Effector memory CD8-positive, alpha-beta T cell (primary cell): Measurements from ENCODE around the gene SLC25A21.
"Not testable (repeated sequence)": the region's sequence is repeated elsewhere in the genome, so short reads cannot be mapped to it uniquely, and the experiment has no call there.

Source experiments
- ATAC-seq: fragments of 150-1000 bp; cut with Tn5 transposase; replicated peaks from 2 replicates; pipeline ENCODE4 v1.10.0; 2021; ENCODE audit warnings: mild to moderate bottlenecking, moderate library complexity
- DNase-seq, 3 experiments: peaks; one replicate each; pipeline ENCODE4 v3.0.0; 2021
- H3K27ac Mint-ChIP-seq, 2 donors: one replicate each; pipeline ENCODE4 v1.8.0; 2022; ENCODE audit warnings: mild to moderate bottlenecking in 2 of 2, mixed read lengths in 2 of 2, moderate library complexity in 2 of 2
- H3K27me3 Mint-ChIP-seq, 2 donors: one replicate each; pipeline ENCODE4 v1.8.0; 2022; ENCODE audit warnings: mixed read lengths in 2 of 2
- H3K36me3 Mint-ChIP-seq: one replicate; pipeline ENCODE4 v1.8.0; 2022; ENCODE audit warnings: mild to moderate bottlenecking, moderate library complexity, mixed read lengths; ENCODE audit not compliant: insufficient read depth
- H3K4me1 Mint-ChIP-seq, 2 donors: one replicate each; pipeline ENCODE4 v1.8.0; 2022; ENCODE audit warnings: low read depth in 2 of 2, mixed read lengths in 2 of 2
- H3K4me3 Mint-ChIP-seq, 2 donors: one replicate each; pipeline ENCODE4 v1.8.0; 2022; ENCODE audit warnings: mild to moderate bottlenecking in 2 of 2, mixed read lengths in 2 of 2, moderate library complexity in 2 of 2
- H3K9me3 Mint-ChIP-seq, 2 donors: one replicate each; pipeline ENCODE4 v1.8.0; 2022; ENCODE audit warnings: mixed read lengths in 2 of 2

SLC25A21 gene

DNA sequence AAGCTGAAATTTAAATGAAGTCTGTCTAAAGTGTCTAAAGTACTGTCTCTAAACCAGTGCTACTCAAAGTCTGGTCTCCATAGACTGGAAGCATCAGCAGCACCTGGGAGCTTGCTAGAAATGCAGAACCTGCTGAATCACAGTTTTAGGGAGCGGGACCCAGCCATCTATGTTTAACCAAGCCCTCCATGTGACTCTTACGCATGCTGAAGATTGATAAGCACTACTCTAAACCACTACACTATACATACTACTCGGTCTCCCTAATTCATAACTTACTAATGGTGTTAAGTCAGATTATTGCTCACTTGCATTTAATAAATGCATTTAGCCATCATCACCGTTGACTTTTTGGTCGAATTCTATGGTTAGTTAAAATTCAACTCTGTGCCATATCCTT, 88.8 kb downstream of the SLC25A21 start:
- Mint-ChIP-seq H3K27me3 (no peaks in the 10 kb centered on the region), H3K27ac (no peak overlapping the region), H3K4me1 (no peaks in the 10 kb centered on the region), H3K36me3 (no peaks in the 10 kb centered on the region), H3K4me3 (no peak overlapping the region), H3K9me3 (peaks cover 0 to 5% of the 10 kb centered on the region in 2 donors)
- DNase-seq, result no peak
- no peak for ATAC-seq

DNA sequence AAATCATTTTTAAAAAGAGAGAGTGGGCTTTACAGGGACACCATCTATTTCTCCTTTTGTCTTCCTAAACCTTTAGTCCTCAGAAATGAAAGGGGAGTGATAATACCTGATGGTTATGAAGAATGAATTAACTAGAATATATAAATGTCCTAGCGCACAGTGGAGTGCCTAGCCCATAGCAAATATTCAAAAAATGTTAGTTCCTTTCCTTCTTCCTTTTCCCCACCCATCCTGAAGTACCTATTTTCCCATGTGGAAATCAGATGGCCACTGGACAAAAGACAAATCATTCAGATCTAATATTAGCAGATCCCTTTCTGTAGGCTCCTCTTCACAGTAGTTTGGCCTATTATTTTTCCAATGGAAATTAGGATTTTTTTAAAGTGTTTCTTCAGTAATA, 90.0 kb downstream of the SLC25A21 start:
- Mint-ChIP-seq H3K4me1 (no peaks in the 10 kb centered on the region), H3K27me3 (no peaks in the 10 kb centered on the region), H3K9me3 (peaks cover 0 to 5% of the 10 kb centered on the region in 2 donors), H3K27ac (no peak overlapping the region), H3K36me3 (no peaks in the 10 kb centered on the region), H3K4me3 (no peak overlapping the region)
- DNase-seq (no peak), ATAC-seq (no peak)

DNA sequence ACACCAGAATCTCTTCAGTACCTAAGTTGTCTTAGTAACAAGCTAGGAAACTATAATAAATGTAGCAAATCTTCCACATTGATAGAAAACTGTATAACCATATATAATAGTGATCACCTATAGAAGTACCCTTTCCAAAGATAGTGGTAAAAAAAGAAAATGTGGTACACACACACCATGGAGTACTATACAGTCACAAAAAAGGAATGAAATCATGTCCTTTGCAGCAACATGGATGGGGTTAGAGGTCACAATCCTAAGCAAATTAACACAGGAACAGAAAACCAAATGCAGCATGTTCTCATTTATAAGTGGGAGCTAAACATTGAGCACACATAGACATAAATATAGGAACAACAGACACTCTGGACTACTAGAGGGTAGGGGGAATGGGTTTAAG, 90.5 kb downstream of the SLC25A21 start:
- no peak overlapping the region for H3K4me3 Mint-ChIP-seq
- H3K9me3 Mint-ChIP-seq, result peaks cover 0 to 5% of the 10 kb centered on the region in 2 donors
- no peaks in the 10 kb centered on the region for H3K27me3 Mint-ChIP-seq
- H3K4me1 Mint-ChIP-seq, result no peaks in the 10 kb centered on the region
- H3K27ac Mint-ChIP-seq, result no peak overlapping the region
- DNase-seq, result no peak
- no peaks in the 10 kb centered on the region for H3K36me3 Mint-ChIP-seq
- ATAC-seq, result no peak

DNA sequence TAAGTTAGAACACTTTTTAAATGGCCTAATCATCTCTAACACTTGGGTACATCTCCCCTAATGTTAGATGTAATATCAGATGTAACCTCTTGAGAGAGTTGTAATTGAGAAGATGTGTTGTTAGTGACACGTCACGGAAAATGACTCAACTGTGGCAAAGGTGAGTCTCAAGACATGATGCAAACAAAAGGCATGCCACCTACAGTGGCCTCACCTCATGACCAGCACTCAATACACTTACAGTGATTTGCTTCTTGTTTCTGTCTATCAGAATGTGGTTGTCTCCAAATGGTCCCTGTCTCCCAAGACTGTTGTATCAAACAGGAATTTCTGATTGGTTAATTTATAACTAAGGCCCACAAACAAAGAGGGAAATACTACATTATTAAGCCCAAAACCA, 91.2 kb downstream of the SLC25A21 start:
- no peak overlapping the region for H3K4me3 Mint-ChIP-seq
- DNase-seq, result no peak
- H3K9me3 Mint-ChIP-seq, result peaks cover 0 to 5% of the 10 kb centered on the region in 2 donors
- H3K27me3 Mint-ChIP-seq, result no peaks in the 10 kb centered on the region
- H3K4me1 Mint-ChIP-seq, result no peaks in the 10 kb centered on the region
- no peak overlapping the region for H3K27ac Mint-ChIP-seq
- no peaks in the 10 kb centered on the region for H3K36me3 Mint-ChIP-seq
- no peak for ATAC-seq

DNA sequence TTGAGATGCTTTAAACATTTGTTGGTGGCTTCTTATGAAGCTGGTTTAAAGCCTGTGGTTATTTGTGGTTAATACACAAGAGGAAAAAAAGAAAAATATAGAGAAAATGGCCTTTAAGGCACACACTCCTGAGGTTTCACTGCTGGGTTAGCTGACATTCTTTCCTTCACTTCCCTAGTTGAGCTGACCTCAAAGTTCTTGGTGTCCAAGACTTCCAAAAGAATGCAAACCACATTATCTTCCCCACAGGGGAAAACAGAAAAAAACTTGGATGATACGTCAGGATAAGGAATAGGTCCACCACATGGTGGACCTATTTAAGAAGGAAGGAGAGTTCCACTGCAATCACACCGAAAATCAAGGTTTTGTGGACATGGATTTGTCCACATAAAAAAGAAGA, 94.3 kb downstream of the SLC25A21 start:
- Mint-ChIP-seq H3K4me3 (no peak overlapping the region), H3K36me3 (no peaks in the 10 kb centered on the region), H3K27me3 (no peaks in the 10 kb centered on the region), H3K27ac (no peak overlapping the region), H3K4me1 (no peaks in the 10 kb centered on the region), H3K9me3 (peaks cover 0 to 2% of the 10 kb centered on the region in 2 donors)
- DNase-seq (no peak), ATAC-seq (no peak)

DNA sequence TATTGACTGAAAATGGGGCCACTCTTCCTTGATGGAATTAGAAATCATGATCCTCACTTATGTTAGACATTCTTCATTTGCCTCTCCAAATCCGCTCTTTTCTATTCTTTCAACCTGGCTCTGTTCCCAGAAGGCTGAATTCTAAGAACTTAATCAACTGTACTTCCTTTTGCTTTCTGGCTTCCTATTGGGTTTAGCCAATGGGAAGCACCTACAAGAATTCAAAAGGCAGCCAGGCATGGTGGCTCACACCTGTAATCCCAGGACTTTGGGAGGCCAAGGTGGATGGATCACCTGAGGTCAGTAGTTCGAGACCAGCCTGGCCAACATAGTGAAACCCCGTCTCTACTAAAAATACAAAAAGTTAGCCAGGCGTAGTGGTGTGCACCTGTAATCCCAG, 98.1 kb downstream of the SLC25A21 start:
- not testable (repeated sequence) for H3K9me3 Mint-ChIP-seq, H3K4me1 Mint-ChIP-seq, ATAC-seq, H3K4me3 Mint-ChIP-seq, H3K36me3 Mint-ChIP-seq, H3K27me3 Mint-ChIP-seq, H3K27ac Mint-ChIP-seq, DNase-seq

DNA sequence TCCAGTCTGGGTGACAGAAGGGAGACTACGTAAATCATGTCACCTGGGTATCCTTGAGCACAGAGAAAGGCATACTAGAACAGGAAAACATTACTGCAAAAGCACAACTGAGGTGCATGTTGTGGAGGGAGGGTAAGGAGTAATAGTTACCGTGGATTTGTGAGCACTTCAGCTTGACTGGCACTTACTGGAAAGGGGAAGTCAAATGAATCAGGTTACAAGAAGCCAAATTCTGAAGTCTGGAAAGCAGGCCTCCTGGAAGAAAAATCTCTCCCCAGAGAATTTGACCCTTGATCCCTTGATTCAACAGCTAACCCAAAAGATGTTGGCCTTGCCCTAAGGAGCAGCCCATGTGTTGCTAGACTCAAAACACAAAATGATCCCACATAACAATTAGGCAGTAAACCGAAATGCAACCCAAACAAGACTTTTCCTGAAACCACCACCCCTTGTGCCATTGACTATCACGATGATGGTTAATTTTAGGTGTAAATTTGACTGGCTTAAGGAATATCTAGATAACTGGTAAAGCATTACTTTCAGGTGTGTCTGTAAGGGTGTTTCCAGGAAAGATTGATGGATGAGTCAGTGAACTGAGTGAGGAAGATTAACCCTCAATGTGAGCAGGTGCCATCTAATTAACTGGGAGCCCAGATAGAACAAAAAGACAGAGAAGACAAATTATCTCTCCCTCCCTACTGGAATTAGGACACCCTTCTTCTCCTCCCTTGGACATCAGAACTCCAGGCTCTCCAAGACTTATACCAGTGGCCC, 108.8 kb downstream of the SLC25A21 start:
- ATAC-seq (no peak), DNase-seq (no peak)
- peaks cover 2 to 11% of the 10 kb centered on the region in 2 donors for H3K9me3 Mint-ChIP-seq
- no peaks in the 10 kb centered on the region for H3K36me3 Mint-ChIP-seq
- no peak overlapping the region for H3K4me3 Mint-ChIP-seq
- H3K27ac Mint-ChIP-seq, result no peak overlapping the region
- no peaks in the 10 kb centered on the region for H3K4me1 Mint-ChIP-seq
- no peaks in the 10 kb centered on the region for H3K27me3 Mint-ChIP-seq

DNA sequence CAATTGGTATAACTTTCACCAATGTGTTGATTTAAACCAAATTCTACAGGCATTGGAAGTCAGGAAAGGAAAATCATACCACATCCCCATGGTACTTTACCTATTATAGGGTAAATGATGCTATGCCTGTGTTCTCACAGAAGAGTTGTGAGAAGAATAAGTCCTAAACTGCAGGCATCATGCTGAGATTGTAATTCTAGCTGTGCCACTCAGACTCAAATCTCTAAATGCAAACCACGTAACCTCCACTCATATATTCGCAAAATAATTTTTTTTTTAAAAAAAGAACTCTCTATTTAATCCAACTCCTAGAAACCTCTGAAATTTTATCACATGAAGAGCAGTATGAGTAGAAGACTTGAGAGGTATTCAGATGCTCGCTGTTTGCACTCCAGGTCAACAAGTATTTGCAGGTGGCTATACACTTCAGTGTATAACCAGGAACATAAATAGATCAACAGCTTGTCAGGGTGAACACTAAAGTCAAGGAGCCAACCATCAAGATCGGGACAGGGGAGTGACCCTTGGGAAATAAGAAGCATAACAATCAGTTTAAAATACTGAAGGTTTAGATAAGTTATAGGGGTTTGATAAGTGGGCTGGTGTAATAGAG, 110.1 kb downstream of the SLC25A21 start:
- DNase-seq (no peak), ATAC-seq (no peak)
- H3K27ac Mint-ChIP-seq, result no peak overlapping the region
- H3K4me1 Mint-ChIP-seq, result no peaks in the 10 kb centered on the region
- H3K36me3 Mint-ChIP-seq, result no peaks in the 10 kb centered on the region
- peaks cover 2 to 11% of the 10 kb centered on the region in 2 donors for H3K9me3 Mint-ChIP-seq
- H3K27me3 Mint-ChIP-seq, result no peaks in the 10 kb centered on the region
- no peak overlapping the region for H3K4me3 Mint-ChIP-seq

DNA sequence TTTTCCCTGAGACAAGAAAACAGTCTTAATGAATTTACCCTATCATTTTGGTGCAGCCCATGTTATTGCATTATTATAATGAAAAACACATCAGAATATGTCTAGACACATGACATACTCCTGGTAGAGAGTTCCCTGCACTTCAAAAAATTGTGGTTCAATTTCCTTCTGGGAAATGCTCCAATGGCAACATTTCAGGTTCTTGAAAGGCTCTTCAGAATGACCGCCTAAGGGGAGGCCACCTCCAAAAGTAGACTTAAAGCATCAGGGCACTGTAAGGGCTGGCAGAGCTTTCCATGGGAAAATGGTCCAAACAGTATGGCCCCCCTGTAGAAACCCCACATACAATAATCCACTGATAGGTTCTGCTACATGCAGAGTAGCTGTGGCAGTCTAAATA, 110.7 kb downstream of the SLC25A21 start:
- Mint-ChIP-seq H3K4me1 (no peaks in the 10 kb centered on the region), H3K36me3 (no peaks in the 10 kb centered on the region), H3K27ac (no peak overlapping the region), H3K27me3 (no peaks in the 10 kb centered on the region), H3K4me3 (no peak overlapping the region), H3K9me3 (peaks cover under 1 to 13% of the 10 kb centered on the region in 2 donors)
- ATAC-seq (no peak), DNase-seq (no peak)

DNA sequence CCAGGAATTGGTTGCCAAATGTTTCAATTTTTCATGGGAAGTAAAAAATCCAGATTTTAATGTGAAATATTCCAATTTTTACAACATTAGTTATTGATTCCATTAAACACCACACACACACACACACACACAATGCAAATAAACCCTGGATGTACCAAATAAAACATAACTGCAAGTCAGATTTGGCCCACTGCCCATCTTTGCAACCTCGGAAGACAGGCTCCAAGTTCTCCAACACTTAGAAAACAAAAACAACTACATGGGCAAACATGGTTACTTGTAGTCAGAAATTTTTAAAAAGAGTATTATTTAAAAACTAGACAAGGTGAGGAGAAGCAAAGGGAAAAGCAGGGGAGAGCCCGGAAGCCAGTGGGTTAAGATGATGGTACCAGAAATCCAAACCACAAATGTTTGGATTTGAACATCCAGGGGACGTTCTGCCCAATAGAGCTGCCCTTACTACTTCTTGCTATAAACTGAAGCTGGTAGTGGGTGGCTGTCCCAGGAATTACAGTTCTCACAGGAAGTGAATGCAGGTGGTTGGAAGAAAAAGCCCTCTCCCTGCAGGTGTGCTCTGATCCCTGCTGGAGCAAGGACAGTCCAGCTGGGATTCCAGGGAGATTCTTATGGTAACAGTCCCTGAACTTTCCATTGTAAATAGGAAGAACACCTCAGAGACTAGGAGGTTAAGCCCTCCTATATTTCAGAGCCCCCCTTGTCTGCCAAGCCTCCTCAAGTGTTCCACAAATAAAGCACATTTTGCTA, 111.7 kb downstream of the SLC25A21 start:
- Mint-ChIP-seq H3K9me3 (peaks cover 3 to 24% of the 10 kb centered on the region in 2 donors), H3K4me1 (no peaks in the 10 kb centered on the region), H3K36me3 (no peaks in the 10 kb centered on the region), H3K4me3 (no peak overlapping the region), H3K27ac (no peak overlapping the region), H3K27me3 (no peaks in the 10 kb centered on the region)
- DNase-seq, result no peak
- ATAC-seq, result no peak

DNA sequence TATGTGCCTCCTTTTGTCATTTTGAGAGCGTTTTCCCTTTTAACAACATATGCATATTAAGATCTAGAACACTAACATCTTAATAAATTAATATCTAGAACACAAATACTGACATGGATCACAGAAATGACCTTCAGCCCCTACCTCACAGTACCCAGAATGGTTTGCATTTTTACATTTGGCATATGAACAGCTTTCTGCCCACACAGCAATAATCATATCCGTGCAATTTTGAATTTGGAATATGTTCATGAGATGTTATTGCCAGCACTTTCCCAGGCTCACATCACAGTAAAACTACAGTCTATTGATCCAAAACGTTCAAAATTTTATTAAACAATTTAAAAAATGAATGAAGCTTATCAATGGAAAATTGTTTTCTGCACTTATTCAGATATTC, 114.6 kb downstream of the SLC25A21 start:
- Mint-ChIP-seq H3K4me1 (no peaks in the 10 kb centered on the region), H3K9me3 (peaks cover 6 to 26% of the 10 kb centered on the region in 2 donors), H3K4me3 (no peak overlapping the region), H3K27ac (no peak overlapping the region), H3K36me3 (no peaks in the 10 kb centered on the region), H3K27me3 (no peaks in the 10 kb centered on the region)
- no peak for DNase-seq
- ATAC-seq, result no peak

DNA sequence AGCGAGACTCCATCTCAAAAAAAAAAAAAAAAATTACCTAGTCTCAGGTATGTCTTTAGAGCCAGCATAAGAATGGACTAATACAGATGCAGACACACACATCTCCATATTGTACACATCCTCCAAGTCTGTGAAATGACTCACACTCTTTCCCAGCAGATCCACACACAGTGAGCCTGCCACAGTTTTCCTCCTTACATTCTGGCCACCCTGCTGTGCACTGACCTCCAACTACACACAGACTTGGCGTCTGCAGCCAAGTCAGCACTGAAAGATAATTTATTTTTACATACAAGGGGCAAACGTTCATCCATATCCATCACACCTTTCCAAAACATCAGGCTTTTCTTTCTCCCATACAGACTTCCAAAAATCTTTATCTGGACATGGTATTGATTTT, 115.9 kb downstream of the SLC25A21 start:
- Mint-ChIP-seq H3K9me3 (peaks cover 6 to 26% of the 10 kb centered on the region in 2 donors), H3K27me3 (no peaks in the 10 kb centered on the region), H3K36me3 (no peaks in the 10 kb centered on the region), H3K4me1 (no peaks in the 10 kb centered on the region), H3K27ac (no peak overlapping the region), H3K4me3 (no peak overlapping the region)
- DNase-seq, result no peak
- ATAC-seq, result no peak

DNA sequence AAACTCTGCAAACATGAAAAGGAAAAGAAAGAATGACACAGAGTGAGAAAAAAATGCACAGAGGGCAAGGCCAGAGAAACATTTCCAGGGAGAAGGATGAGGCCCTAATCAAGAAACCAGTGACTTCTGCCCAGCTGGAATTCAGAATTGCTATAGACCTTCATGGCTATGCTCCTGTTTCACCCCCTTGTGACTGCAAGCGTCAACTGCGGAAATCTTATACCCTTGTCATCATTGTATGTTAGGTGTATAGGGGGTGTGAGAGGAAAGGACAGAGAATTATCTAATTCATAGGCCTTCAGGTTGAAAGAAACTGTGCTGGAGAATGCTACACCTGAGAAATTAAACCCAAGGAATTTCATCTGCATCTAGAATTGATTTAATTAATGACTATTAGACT, 117.5 kb downstream of the SLC25A21 start:
- Mint-ChIP-seq H3K27ac (no peak overlapping the region), H3K9me3 (peaks cover 6 to 33% of the 10 kb centered on the region in 2 donors), H3K4me3 (no peak overlapping the region), H3K36me3 (no peaks in the 10 kb centered on the region), H3K4me1 (no peaks in the 10 kb centered on the region), H3K27me3 (no peaks in the 10 kb centered on the region)
- ATAC-seq, result no peak
- no peak for DNase-seq

DNA sequence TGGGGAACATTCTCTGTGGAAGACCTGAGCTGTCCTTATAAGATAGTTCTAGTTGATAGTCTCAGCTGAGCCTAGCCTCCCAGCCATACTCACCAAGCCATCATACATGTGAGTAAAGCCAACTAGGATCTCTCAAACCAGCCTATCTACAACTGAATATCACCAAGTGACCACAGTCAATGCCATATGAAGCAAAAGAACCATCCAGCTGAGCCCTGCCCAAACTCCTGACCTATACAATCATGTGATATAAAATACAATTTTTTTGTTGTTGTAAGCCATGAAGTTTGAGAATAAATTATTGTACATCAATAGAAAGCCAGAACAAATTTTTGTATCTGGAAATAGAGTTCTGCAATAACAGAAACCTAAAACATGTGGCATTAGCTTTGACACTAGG, 118.3 kb downstream of the SLC25A21 start:
- Mint-ChIP-seq H3K27ac (no peak overlapping the region), H3K9me3 (peaks cover 6 to 33% of the 10 kb centered on the region in 2 donors), H3K4me1 (no peaks in the 10 kb centered on the region), H3K4me3 (no peak overlapping the region), H3K27me3 (no peaks in the 10 kb centered on the region), H3K36me3 (no peaks in the 10 kb centered on the region)
- no peak for ATAC-seq
- DNase-seq, result no peak
